HCT116 (cell line): Measurements from ENCODE around the gene ZSCAN2. TPM values are rescaled to one million over a fixed set of nuclear protein-coding genes. Genes with fewer than 3 reads are reported as not detected.

Experiments
- ATAC-seq: fragments of 200-7000 bp; cut with Tn5 transposase; 2 replicates; pipeline ENCODE4 v1.9.1; 2020; ENCODE audit warnings: mild to moderate bottlenecking, moderate library complexity
- BruUV-seq: library from RNA; stranded (reverse); fragments of 400-500 nt; replicated peaks from 2 replicates; lab custom pipeline; 2021; lab: Mats Ljungman, UMichigan
- CTCF ChIA-PET: fragments of 300-600 bp; sonication (Branson Sonifier 250); formaldehyde crosslinking; loops from one replicate; lab custom pipeline; 2021; ENCODE audit warnings: antibody characterized with exemption; lab: Charles Lee
- POLR2A ChIA-PET: fragments of 300-600, 350-600 bp; sonication (Branson Sonifier 250); formaldehyde crosslinking; loops from one replicate; lab custom pipeline; 2021; ENCODE audit warnings: antibody characterized with exemption; lab: Charles Lee
- RAD21 ChIA-PET, 2 experiments: fragments of 300-600 bp; sonication (Branson Sonifier 250); formaldehyde crosslinking; loops; one replicate each; lab custom pipeline; 2023; ENCODE audit warnings: low total read pairs in 2 of 2; ENCODE audit not compliant: uncharacterized antibody in 2 of 2, unreplicated experiment in 2 of 2, low non-redundant PET in 1 of 2; lab: Charles Lee
- DNase-seq: peaks from one replicate; pipeline ENCODE4 v3.0.0-alpha.2; 2010; ENCODE audit warnings: low read depth, low spot score
- H2AFZ ChIP-seq: fragments of 200-600 bp; shearing (Covaris generic), sonication (generic); 2 replicates; pipeline ENCODE4 v1.6.1; 2017; ENCODE audit warnings: low read depth, mixed run types, mixed read lengths, antibody characterized with exemption, low read length; ENCODE audit not compliant: poor library complexity, severe bottlenecking
- H3K27ac ChIP-seq: 2 replicates; pipeline ENCODE4 v1.5.1; 2012; ENCODE audit warnings: low read depth, low read length
- H3K27me3 ChIP-seq: fragments of 200-600 bp; sonication (generic); 2 replicates; pipeline ENCODE4 v1.6.1; 2016; ENCODE audit warnings: mixed run types, low read length, mixed read lengths; ENCODE audit not compliant: insufficient read depth
- H3K36me3 ChIP-seq, 2 experiments: fragments of 200-500 bp in 1 of 2; fragments of 200-600 bp in 1 of 2; sonication (Bioruptor generic) in 1 of 2; sonication (generic) in 1 of 2; 2 replicates each; pipeline versions ENCODE4 v1.5.1 to v1.6.1; 2014 to 2016; ENCODE audit warnings: low read length in 2 of 2, inconsistent platforms in 1 of 2, mixed read lengths in 1 of 2, mixed run types in 1 of 2; ENCODE audit not compliant: insufficient read depth in 2 of 2, control insufficient read depth in 1 of 2
- H3K4me1 ChIP-seq, 2 experiments: fragments of 200-600 bp in 1 of 2; sonication (generic) in 1 of 2; 2 replicates each; pipeline versions ENCODE4 v1.5.1 to v1.6.1; 2012 to 2017; ENCODE audit warnings: low read length in 2 of 2, inconsistent platforms in 1 of 2, mild to moderate bottlenecking in 1 of 2, mixed read lengths in 1 of 2, mixed run types in 1 of 2, moderate library complexity in 1 of 2; ENCODE audit not compliant: insufficient read depth in 2 of 2, control insufficient read depth in 1 of 2
- H3K4me2 ChIP-seq: fragments of 200-600 bp; sonication (generic); 2 replicates; pipeline ENCODE4 v1.6.1; 2017; ENCODE audit warnings: mixed run types, low read length, mixed read lengths
- H3K4me3 ChIP-seq, 2 experiments: fragments of 200-600 bp in 1 of 2; sonication (generic) in 1 of 2; replicated peaks in 1 of 2; 2 replicates each; pipeline ENCODE4 v1.5.1; 2011 to 2016; ENCODE audit warnings: low read length in 2 of 2, control low read depth in 1 of 2, low read depth in 1 of 2, mild to moderate bottlenecking in 1 of 2, mixed read lengths in 1 of 2, mixed run types in 1 of 2
- H3K79me2 ChIP-seq: fragments of 200-600 bp; sonication (generic); 2 replicates; pipeline ENCODE4 v1.6.1; 2017; ENCODE audit warnings: mild to moderate bottlenecking, mixed run types, low read length, moderate library complexity, mixed read lengths; ENCODE audit not compliant: insufficient read depth
- H3K9ac ChIP-seq: fragments of 200-600 bp; sonication (generic); 2 replicates; pipeline ENCODE4 v1.6.1; 2016; ENCODE audit warnings: low read length, mixed read lengths
- H3K9me2 ChIP-seq: fragments of 200-600 bp; sonication (generic), shearing (Covaris generic); 2 replicates; pipeline ENCODE4 v1.6.1; 2017; ENCODE audit warnings: mixed run types, mild to moderate bottlenecking, moderate library complexity; ENCODE audit not compliant: insufficient read depth
- H3K9me3 ChIP-seq, 2 experiments: fragments of 200-500 bp in 1 of 2; fragments of 200-600 bp in 1 of 2; sonication (Bioruptor generic) in 1 of 2; sonication (generic) in 1 of 2; 2 replicates each; pipeline ENCODE4 v1.6.1; 2014 to 2017; ENCODE audit warnings: low read length in 2 of 2, mixed read lengths in 2 of 2, inconsistent platforms in 1 of 2, low read depth in 1 of 2, mild to moderate bottlenecking in 1 of 2, mixed run types in 1 of 2, moderate library complexity in 1 of 2; ENCODE audit not compliant: control insufficient read depth in 1 of 2, insufficient read depth in 1 of 2
- H4K20me1 ChIP-seq: fragments of 200-600 bp; sonication (generic), shearing (Covaris generic); 2 replicates; pipeline ENCODE4 v1.6.1; 2017; ENCODE audit warnings: mixed run types, mild to moderate bottlenecking, moderate library complexity; ENCODE audit not compliant: insufficient read depth
- CBX3 ChIP-seq: IDR thresholded peaks from 2 replicates; pipeline ENCODE4 v1.6.1; 2012; ENCODE audit warnings: low read depth
- CEBPB ChIP-seq: IDR thresholded peaks from 2 replicates; pipeline ENCODE4 v1.6.1; 2012; ENCODE audit warnings: low read depth
- ELF1 ChIP-seq: IDR thresholded peaks from 2 replicates; pipeline ENCODE4 v1.6.1; 2012; ENCODE audit warnings: low read depth, borderline replicate concordance
- EZH2 ChIP-seq: fragments of 200-600 bp; sonication (generic); IDR thresholded peaks from 2 replicates; pipeline ENCODE4 v1.6.1; 2017; ENCODE audit warnings: antibody characterized with exemption, mixed run types
- JUND ChIP-seq: IDR thresholded peaks from 2 replicates; pipeline ENCODE4 v1.6.1; 2012
- POLR2AphosphoS5 ChIP-seq: IDR thresholded peaks from 2 replicates; pipeline ENCODE4 v1.6.1; 2011; ENCODE audit warnings: mild to moderate bottlenecking, low read depth, low read length, moderate library complexity
- SIN3A ChIP-seq: IDR thresholded peaks from 2 replicates; pipeline ENCODE4 v1.6.1; 2012; ENCODE audit warnings: low read depth
- SP1 ChIP-seq: IDR thresholded peaks from 2 replicates; pipeline ENCODE4 v1.6.1; 2012; ENCODE audit warnings: low read depth
- TCF7L2 ChIP-seq: IDR thresholded peaks from 2 replicates; pipeline ENCODE4 v1.7.0; 2011; ENCODE audit warnings: borderline replicate concordance, inconsistent platforms; ENCODE audit not compliant: insufficient read depth, insufficient read length; ENCODE audit errors: extremely low read depth
- YY1 ChIP-seq: IDR thresholded peaks from 2 replicates; pipeline ENCODE4 v1.6.1; 2011; ENCODE audit warnings: low read length, low read depth, moderate library complexity, mild to moderate bottlenecking; ENCODE audit not compliant: insufficient replicate concordance; ENCODE audit errors: extremely low read depth
- ZFX ChIP-seq: fragments of 450-650 bp; IDR thresholded peaks from 2 replicates; pipeline ENCODE4 v1.6.1; 2017
- ZNF274 ChIP-seq: fragments of 200-500 bp; sonication (Bioruptor generic); IDR thresholded peaks from 2 replicates; pipeline ENCODE4 v1.6.1; 2014; ENCODE audit warnings: mild to moderate bottlenecking, low read depth, low read length, inconsistent platforms
- intact Hi-C: fragments of 100-400 bp; cut with micrococcal nuclease; formaldehyde crosslinking; loops from 2 replicates; pipeline ENCODE4 v1.10.0; 2022
- total RNA-seq: library from RNA; stranded (reverse); gene quantifications from one replicate; pipeline ENCODE4 v1.2.1, GENCODE V29; 2021; ENCODE audit not compliant: unreplicated experiment
- TF ChIP-seq, protein P1 (sequence below): IDR thresholded peaks from 2 replicates; pipeline ENCODE4 v1.6.1; 2012; ENCODE audit warnings: low read depth

The ZSCAN2 gene
- total RNA-seq, 1 experiment from 2014 or later, result 15.5 TPM

- intact Hi-C loops, result no loop called here
- H3K9me3 ChIP-seq, result no peaks in the 10 kb centered on the region
- H2AFZ ChIP-seq, result no peak overlapping the region
- POLR2A ChIA-PET, result no interaction called here
- no peak for ATAC-seq
- no peak overlapping the region for H3K27ac ChIP-seq
- no peak for TF ChIP-seq CEBPB
- no peak for TF ChIP-seq POLR2AphosphoS5
- no peak for TF ChIP-seq TCF7L2
- no peak for TF ChIP-seq SIN3A
- no peak for TF ChIP-seq SP1
- no peak for TF ChIP-seq ZNF274
- TF ChIP-seq CBX3, result no peak
- TF ChIP-seq YY1, result no peak
- no peak for TF ChIP-seq JUND
- TF ChIP-seq, protein P1, sequence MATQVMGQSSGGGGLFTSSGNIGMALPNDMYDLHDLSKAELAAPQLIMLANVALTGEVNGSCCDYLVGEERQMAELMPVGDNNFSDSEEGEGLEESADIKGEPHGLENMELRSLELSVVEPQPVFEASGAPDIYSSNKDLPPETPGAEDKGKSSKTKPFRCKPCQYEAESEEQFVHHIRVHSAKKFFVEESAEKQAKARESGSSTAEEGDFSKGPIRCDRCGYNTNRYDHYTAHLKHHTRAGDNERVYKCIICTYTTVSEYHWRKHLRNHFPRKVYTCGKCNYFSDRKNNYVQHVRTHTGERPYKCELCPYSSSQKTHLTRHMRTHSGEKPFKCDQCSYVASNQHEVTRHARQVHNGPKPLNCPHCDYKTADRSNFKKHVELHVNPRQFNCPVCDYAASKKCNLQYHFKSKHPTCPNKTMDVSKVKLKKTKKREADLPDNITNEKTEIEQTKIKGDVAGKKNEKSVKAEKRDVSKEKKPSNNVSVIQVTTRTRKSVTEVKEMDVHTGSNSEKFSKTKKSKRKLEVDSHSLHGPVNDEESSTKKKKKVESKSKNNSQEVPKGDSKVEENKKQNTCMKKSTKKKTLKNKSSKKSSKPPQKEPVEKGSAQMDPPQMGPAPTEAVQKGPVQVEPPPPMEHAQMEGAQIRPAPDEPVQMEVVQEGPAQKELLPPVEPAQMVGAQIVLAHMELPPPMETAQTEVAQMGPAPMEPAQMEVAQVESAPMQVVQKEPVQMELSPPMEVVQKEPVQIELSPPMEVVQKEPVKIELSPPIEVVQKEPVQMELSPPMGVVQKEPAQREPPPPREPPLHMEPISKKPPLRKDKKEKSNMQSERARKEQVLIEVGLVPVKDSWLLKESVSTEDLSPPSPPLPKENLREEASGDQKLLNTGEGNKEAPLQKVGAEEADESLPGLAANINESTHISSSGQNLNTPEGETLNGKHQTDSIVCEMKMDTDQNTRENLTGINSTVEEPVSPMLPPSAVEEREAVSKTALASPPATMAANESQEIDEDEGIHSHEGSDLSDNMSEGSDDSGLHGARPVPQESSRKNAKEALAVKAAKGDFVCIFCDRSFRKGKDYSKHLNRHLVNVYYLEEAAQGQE, result no peak
- TF ChIP-seq ELF1, result no peak
- no peak for TF ChIP-seq ZFX
- TF ChIP-seq EZH2, result no peak
- TF ChIP-seq, all 23 proteins: peak for 0
- H3K27me3 ChIP-seq, result no peaks in the 10 kb centered on the region
- DNase-seq, result no peak
- peaks cover 6 to 24% of the 10 kb centered on the region in 2 experiments; a peak in 3 of 4 replicates for H3K4me1 ChIP-seq
- H3K4me3 ChIP-seq, result no peak overlapping the region
- H3K79me2 ChIP-seq, result peaks cover 36% of the 10 kb centered on the region
- RAD21 ChIA-PET, result no interaction called here
- H3K9me2 ChIP-seq, result no peaks in the 10 kb centered on the region
- no peaks in the 10 kb centered on the region for H4K20me1 ChIP-seq
- no TSS peak for BruUV-seq
- no peak overlapping the region for H3K4me2 ChIP-seq
- CTCF ChIA-PET, result no interaction called here
- no peak overlapping the region for H3K9ac ChIP-seq
- H3K36me3 ChIP-seq, result peaks cover 56 to 70% of the 10 kb centered on the region in 2 experiments
These were observed 47.7 kb downstream of the ZSCAN2 start for GRCh38 chr15:84648539-84648938.
